Measurements from ENCODE around the gene PTH1R. TPM values are rescaled to one million over a fixed set of nuclear protein-coding genes. Genes with fewer than 3 reads are reported as not detected.

The PTH1R gene
- total and polyA plus RNA-seq, 4 donors, result 11.2 to 29.7 (median 19.9) TPM

- ATAC-seq (ENCODE audit: insufficient read depth, low FRiP score), result no peak
- Histone ChIP-seq H3K9me3 (ENCODE audit: control insufficient read depth in 4 of 4, insufficient read depth in 3 of 4, low read length in 3 of 4) (no peaks in the 10 kb centered on the region), H3K4me3 (no peak overlapping the region), H3K36me3 (ENCODE audit: control insufficient read depth in 4 of 4, insufficient read depth in 4 of 4, low read length in 4 of 4) (peaks cover 0 to 3% (median 0%) of the 10 kb centered on the region in 4 donors), H3K4me1 (ENCODE audit: control insufficient read depth in 5 of 5, insufficient read depth in 5 of 5, low read length in 5 of 5) (peaks cover 0 to 54% (median 19%) of the 10 kb centered on the region in 5 donors), H3K27ac (ENCODE audit: low read depth in 1 of 2, low read length in 1 of 2) (no peak overlapping the region), H3K9ac (ENCODE audit: insufficient read depth in 1 of 2, low read length in 2 of 2) (no peak overlapping the region), H3K27me3 (ENCODE audit: control insufficient read depth in 3 of 3, insufficient read depth in 3 of 3, low read length in 2 of 3) (peaks cover 0 to under 1% (median 0%) of the 10 kb centered on the region in 3 donors)
- 70 to 74% methylated on average over 6 of the region's 6 CpGs for WGBS, 2 donors
- no peak for TF ChIP-seq CTCF (IDR thresholded peaks at IDR 0.05; ENCODE audit: control extremely low read depth, extremely low read depth)
- peak; percentile 51 to 61 (median 54) for DNase-seq
These were observed 15.7 kb downstream of the PTH1R start for GRCh38 chr3:46893146-46893748.

- Histone ChIP-seq H3K36me3 (ENCODE audit: control insufficient read depth in 4 of 4, insufficient read depth in 4 of 4, low read length in 4 of 4) (peaks cover 0 to 3% (median 0%) of the 10 kb centered on the region in 4 donors), H3K4me3 (no peak overlapping the region), H3K9ac (ENCODE audit: insufficient read depth in 1 of 2, low read length in 2 of 2) (no peak overlapping the region), H3K4me1 (ENCODE audit: control insufficient read depth in 5 of 5, insufficient read depth in 5 of 5, low read length in 5 of 5) (peaks cover 0 to 48% (median 17%) of the 10 kb centered on the region in 5 donors), H3K27me3 (ENCODE audit: control insufficient read depth in 3 of 3, insufficient read depth in 3 of 3, low read length in 2 of 3) (peaks cover 0 to 4% (median 0%) of the 10 kb centered on the region in 3 donors), H3K27ac (ENCODE audit: low read depth in 1 of 2, low read length in 1 of 2) (no peak overlapping the region), H3K9me3 (ENCODE audit: control insufficient read depth in 4 of 4, insufficient read depth in 3 of 4, low read length in 3 of 4) (no peaks in the 10 kb centered on the region)
- DNase-seq (no peak), ATAC-seq (ENCODE audit: insufficient read depth, low FRiP score) (no peak)
- TF ChIP-seq CTCF (IDR thresholded peaks at IDR 0.05; ENCODE audit: control extremely low read depth, extremely low read depth), result no peak
- 73 to 74% methylated on average over 9 of the region's 9 CpGs for WGBS, 2 donors
These were observed 16.2 kb downstream of the PTH1R start for GRCh38 chr3:46893763-46894162.

- no peak for DNase-seq
- Histone ChIP-seq H3K4me1 (ENCODE audit: control insufficient read depth in 5 of 5, insufficient read depth in 5 of 5, low read length in 5 of 5) (peaks cover 0 to 48% (median 16%) of the 10 kb centered on the region in 5 donors), H3K9me3 (ENCODE audit: control insufficient read depth in 4 of 4, insufficient read depth in 3 of 4, low read length in 3 of 4) (no peaks in the 10 kb centered on the region), H3K27me3 (ENCODE audit: control insufficient read depth in 3 of 3, insufficient read depth in 3 of 3, low read length in 2 of 3) (peaks cover 0 to 4% (median 0%) of the 10 kb centered on the region in 3 donors), H3K27ac (ENCODE audit: low read depth in 1 of 2, low read length in 1 of 2) (no peak overlapping the region), H3K9ac (ENCODE audit: insufficient read depth in 1 of 2, low read length in 2 of 2) (no peak overlapping the region), H3K4me3 (no peak overlapping the region), H3K36me3 (ENCODE audit: control insufficient read depth in 4 of 4, insufficient read depth in 4 of 4, low read length in 4 of 4) (peaks cover 0 to 3% (median 0%) of the 10 kb centered on the region in 4 donors)
- WGBS, 2 donors, result 91 to 93% methylated on average over 6 of the region's 6 CpGs
- TF ChIP-seq CTCF (IDR thresholded peaks at IDR 0.05; ENCODE audit: control extremely low read depth, extremely low read depth), result no peak
- ATAC-seq (ENCODE audit: insufficient read depth, low FRiP score), result no peak
These were observed 16.7 kb downstream of the PTH1R start for GRCh38 chr3:46894256-46894655.
